ENCODE measurements around the gene MBTPS2.
"Not testable (repeated sequence)": the region's sequence is repeated elsewhere in the genome, so short reads cannot be mapped to it uniquely, and the experiment has no call there.

The MBTPS2 gene
- 6.3 to 51.5 (median 20.6) reads per million in 17 experiments for total RNA-seq

- DNase-seq, result peak; percentile 86 to 90 (median 89)
Observed at GRCh38 chrX:21839334-21840192, at the start of gene MBTPS2. MBTPS2 (plus strand) TSS chrX:21839617; CDS start chrX:21839735, 118 bp downstream.

GRCh38 chrX:21798677-21799219 lies 40.7 kb upstream of the MBTPS2 start:
- peak in 1 of 4 experiments; percentile 0 for DNase-seq

- no peak for DNase-seq
Observed at GRCh38 chrX:21799767-21800166, 39.6 kb upstream of the MBTPS2 start.

GRCh38 chrX:21800344-21800770 lies 39.1 kb upstream of the MBTPS2 start:
- no peak for DNase-seq

GRCh38 chrX:21802054-21802670 lies 37.3 kb upstream of the MBTPS2 start:
- no peak for DNase-seq

- no peak for DNase-seq
Observed at GRCh38 chrX:21802839-21803238, 36.6 kb upstream of the MBTPS2 start.

GRCh38 chrX:21806691-21807090 lies 32.7 kb upstream of the MBTPS2 start:
- DNase-seq, result peak in 2 of 4 experiments; percentile 19 to 43

- no peak for DNase-seq
Observed at GRCh38 chrX:21811832-21812231, 27.6 kb upstream of the MBTPS2 start.

- DNase-seq, result no peak
Observed at GRCh38 chrX:21812628-21813027, 26.8 kb upstream of the MBTPS2 start.

- DNase-seq, result no peak
Observed at GRCh38 chrX:21813612-21814368, 25.6 kb upstream of the MBTPS2 start.

- no peak for DNase-seq
Observed at GRCh38 chrX:21816136-21816535, 23.3 kb upstream of the MBTPS2 start.

- not testable (repeated sequence) for DNase-seq
Observed at GRCh38 chrX:21820170-21820569, 19.2 kb upstream of the MBTPS2 start.

GRCh38 chrX:21821875-21822274 lies 17.5 kb upstream of the MBTPS2 start:
- no peak for DNase-seq

GRCh38 chrX:21831496-21831895 lies 7.9 kb upstream of the MBTPS2 start:
- DNase-seq, result no peak

- no peak for DNase-seq
Observed at GRCh38 chrX:21837056-21837455, 2.4 kb upstream of the MBTPS2 start.

- peak in 2 of 4 experiments; percentile 21 to 22 for DNase-seq
Observed at GRCh38 chrX:21838937-21839333, 482 bp upstream of the MBTPS2 start.

GRCh38 chrX:21840193-21840545 lies 752 bp downstream of the MBTPS2 start:
- peak; percentile 5 to 22 (median 8) for DNase-seq

- no peak for DNase-seq
Observed at GRCh38 chrX:21843179-21843578, 3.8 kb downstream of the MBTPS2 start.

- DNase-seq, result no peak
Observed at GRCh38 chrX:21845096-21845495, 5.7 kb downstream of the MBTPS2 start.

GRCh38 chrX:21847342-21847741 lies 7.9 kb downstream of the MBTPS2 start:
- DNase-seq, result no peak

GRCh38 chrX:21853578-21853977 lies 14.2 kb downstream of the MBTPS2 start:
- no peak for DNase-seq

GRCh38 chrX:21855937-21856415 lies 16.6 kb downstream of the MBTPS2 start, which contains the start of gene YY2:
YY2 (plus strand) TSS chrX:21855987; CDS start chrX:21856485, 498 bp downstream.
- DNase-seq, result no peak

GRCh38 chrX:21856504-21856903 lies 17.1 kb downstream of the MBTPS2 start:
- DNase-seq, result no peak

All from suppressor macrophage (primary cell).